ENCODE measurements around the gene OR6X1.

OR6X1 gene

GRCh38 chr11:123704341-123704740 lies 50.0 kb downstream of the OR6X1 start:
- DNase-seq: no peak
- intact Hi-C loops (cut with DNase I): no loop called here
